ENCODE measurements around the gene LAMA5. TPM values are rescaled to one million over a fixed set of nuclear protein-coding genes. Genes with fewer than 3 reads are reported as not detected.

The LAMA5 gene
- total and polyA plus RNA-seq, 2 of the 8 experiments (the other 6 are each of a cell fraction or from before 2014, with no cell fraction given): 34.4 to 225 TPM

GRCh38 chr20:62392077-62392418 is 24.9 kb upstream of the LAMA5 start:
- Histone ChIP-seq H4K20me1 (replicated peaks in 1 of 2; ENCODE audit: control insufficient read depth in 1 of 2, insufficient read depth in 2 of 2, low read length in 2 of 2) (peaks cover 8 to 21% of the 10 kb centered on the region in 2 experiments), H3K23me2 (ENCODE audit: low read depth, low read length) (peaks cover 6% of the 10 kb centered on the region; the same call in 1 of the 2 replicates), H3K9me3 (ENCODE audit: insufficient read depth in 2 of 2, low read depth in 1 of 2, low read length in 1 of 2) (no peaks in the 10 kb centered on the region), H4K91ac (replicated peaks; ENCODE audit: insufficient read length, low read length) (no peak overlapping the region), H3K18ac (ENCODE audit: extremely low read depth, low read length) (no peak overlapping the region), H3K36me3 (ENCODE audit: control insufficient read depth in 2 of 4, insufficient read depth in 4 of 4, low read length in 3 of 4) (peaks cover 18 to 24% (median 21%) of the 10 kb centered on the region in 4 experiments), H2BK15ac (ENCODE audit: low read length) (no peak overlapping the region), H2AFZ (ENCODE audit: low read length) (no peak overlapping the region), H2BK5ac (ENCODE audit: low read depth, low read length) (no peak overlapping the region), H4K5ac (ENCODE audit: insufficient read length, low read depth, low read length) (no peak overlapping the region), H3K23ac (ENCODE audit: insufficient read length) (no peak overlapping the region), H3K79me1 (ENCODE audit: low read depth, low read length) (peaks cover 10% of the 10 kb centered on the region), H3K27ac (ENCODE audit: low read depth, low read length) (no peak overlapping the region), H3K79me2 (ENCODE audit: control insufficient read depth in 1 of 2, insufficient read depth in 2 of 2, low read length in 2 of 2) (peaks cover 4 to 19% of the 10 kb centered on the region in 2 experiments; a peak in 3 of 4 replicates), H3K27me3 (replicated peaks in 1 of 4; ENCODE audit: control insufficient read depth in 3 of 4, extremely low read depth in 1 of 4, insufficient read depth in 3 of 4, low read length in 3 of 4) (no peaks in the 10 kb centered on the region), H3K4me1 (replicated peaks in 1 of 4; ENCODE audit: control insufficient read depth in 3 of 4, insufficient read depth in 4 of 4, low read length in 3 of 4) (peaks cover 0 to 8% (median 2%) of the 10 kb centered on the region in 4 experiments; a peak in 5 of 7 replicates), H2BK120ac (replicated peaks; ENCODE audit: low read depth, low read length) (no peak overlapping the region), H3K4ac (replicated peaks; ENCODE audit: insufficient read length, low read depth, low read length) (no peak overlapping the region), H3K56ac (replicated peaks; ENCODE audit: insufficient read length, low read depth, low read length) (no peak overlapping the region), H3K14ac (ENCODE audit: insufficient read length) (no peak overlapping the region), H2AK5ac (ENCODE audit: low read depth, low read length) (no peak overlapping the region), H2BK12ac (ENCODE audit: low read depth, low read length) (no peak overlapping the region), H3K4me3 (ENCODE audit: extremely low read depth in 1 of 4, insufficient read depth in 2 of 4, low read depth in 3 of 4, low read length in 4 of 4) (no peak overlapping the region), H2BK20ac (ENCODE audit: low read length) (no peak overlapping the region), H3K4me2 (ENCODE audit: insufficient read depth in 1 of 2, low read depth in 2 of 2, low read length in 2 of 2) (no peak overlapping the region), H4K8ac (ENCODE audit: extremely low read depth, insufficient read depth, low read length) (no peak overlapping the region), H3K9ac (replicated peaks in 1 of 4; ENCODE audit: extremely low read depth in 1 of 4, low read depth in 3 of 4, low read length in 3 of 4) (no peak overlapping the region)
- FAIRE-seq: no peak
- 98% methylated on average over 10 of the region's 10 CpGs; no CpG with 5 or more reads in 1 of the 2 experiments for WGBS, 2 experiments (ENCODE audit: extremely low coverage in 1 of 2, insufficient coverage in 1 of 2, insufficient read length in 1 of 2, insufficient replicate concordance in 2 of 2, low coverage in 1 of 2, low lambda C conversion rate in 2 of 2, missing lambda C conversion rate in 1 of 2)
- no peak for DNase-seq (ENCODE audit: low read depth in 1 of 2, low spot score in 2 of 2)
- POLR2A ChIA-PET (ENCODE audit: partially characterized antibody): interaction anchor here (2.7 to 9.0 kb wide), 5 partner anchors 10 to 84 kb away, joined by 13 to 176 read pairs (median 96); partner anchors contain the start of genes ADRM1 and LAMA5
- CTCF ChIA-PET (ENCODE audit: partially characterized antibody): interaction anchor here (1.3 to 9.6 kb wide), 5 partner anchors 9 to 46 kb away, joined by 3 to 103 read pairs (median 4); partner anchors contain the start of gene CABLES2
- TF ChIP-seq RXRA (IDR thresholded peaks at IDR 0.05; ENCODE audit: insufficient read depth, low read depth, low read length) (no peak), CTBP2 (IDR thresholded peaks at IDR 0.05; ENCODE audit: borderline replicate concordance, insufficient read depth, insufficient read length, low read length) (no peak), JUND (IDR thresholded peaks at IDR 0.05; ENCODE audit: low read length) (no peak), YY1 (IDR thresholded peaks at IDR 0.05; ENCODE audit: low read depth, low read length) (no peak), EGR1 (IDR thresholded peaks at IDR 0.05; ENCODE audit: borderline replicate concordance, low read depth, low read length) (no peak), KDM4A (IDR thresholded peaks at IDR 0.05; ENCODE audit: low read depth, low read length, severe bottlenecking) (no peak), CHD2 (IDR thresholded peaks at IDR 0.05; ENCODE audit: low read length) (no peak), ZNF274 (IDR thresholded peaks at IDR 0.05; ENCODE audit: borderline replicate concordance, extremely low read depth, low read length) (no peak)

All from H1 (cell line).